Hematopoietic multipotent progenitor cell (in vitro differentiated cells): ENCODE measurements around the gene NEUROD2. TPM values are rescaled to one million over a fixed set of nuclear protein-coding genes. Genes with fewer than 3 reads are reported as not detected.

Source experiments
- DNase-seq, 3 donors: peaks; one replicate each; pipeline ENCODE4 v3.0.0-alpha.2; 2011 to 2015; ENCODE audit warnings: low read depth in 2 of 3, low spot score in 2 of 3
- total RNA-seq: library from RNA; depleted of rRNA; stranded (reverse); fragments of >200 nt; gene quantifications from one replicate; pipeline ENCODE4 v1.2.3, GENCODE V29; 2012

The NEUROD2 gene
- total RNA-seq, result not detected

DNA sequence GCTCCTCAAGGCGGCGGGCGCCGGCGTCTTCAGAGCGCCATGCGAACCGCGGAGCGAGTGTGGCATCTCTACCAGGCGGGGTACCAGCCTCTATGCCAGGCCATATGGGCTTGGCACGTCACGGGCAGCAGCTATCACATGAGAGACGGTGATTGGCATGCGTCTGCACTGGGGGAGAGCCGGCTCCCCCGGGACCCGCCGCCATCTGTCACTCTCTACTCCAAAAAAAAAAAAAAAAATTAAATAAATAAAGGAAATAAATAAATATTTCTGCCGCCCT is at the start of gene NEUROD2:
TSS of gene NEUROD2 (minus strand) at position 70 of the 280 bp plus-strand sequence. CDS start 1,321 bp downstream, outside the sequence.
- DNase-seq, result no peak

DNA sequence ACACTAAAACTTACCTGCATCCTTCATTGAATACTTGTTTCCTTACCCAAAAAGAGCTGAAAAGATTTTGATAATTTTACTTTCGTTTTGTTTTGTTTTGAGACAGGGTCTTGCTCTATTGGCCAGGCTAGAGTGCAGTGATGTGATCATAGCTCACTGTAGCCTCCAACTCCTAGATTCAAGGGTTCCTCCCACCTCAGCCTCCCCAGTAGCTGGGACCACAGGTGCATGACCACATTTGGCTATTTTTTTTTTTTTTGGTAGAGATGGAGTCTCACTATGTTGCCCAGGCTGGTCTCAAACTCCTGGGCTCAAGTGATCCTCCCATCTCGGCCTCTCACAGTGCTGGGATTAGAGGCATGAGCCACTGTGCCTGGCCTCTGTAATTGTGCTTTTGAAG is 47.4 kb upstream of the NEUROD2 start:
- DNase-seq, result no peak

DNA sequence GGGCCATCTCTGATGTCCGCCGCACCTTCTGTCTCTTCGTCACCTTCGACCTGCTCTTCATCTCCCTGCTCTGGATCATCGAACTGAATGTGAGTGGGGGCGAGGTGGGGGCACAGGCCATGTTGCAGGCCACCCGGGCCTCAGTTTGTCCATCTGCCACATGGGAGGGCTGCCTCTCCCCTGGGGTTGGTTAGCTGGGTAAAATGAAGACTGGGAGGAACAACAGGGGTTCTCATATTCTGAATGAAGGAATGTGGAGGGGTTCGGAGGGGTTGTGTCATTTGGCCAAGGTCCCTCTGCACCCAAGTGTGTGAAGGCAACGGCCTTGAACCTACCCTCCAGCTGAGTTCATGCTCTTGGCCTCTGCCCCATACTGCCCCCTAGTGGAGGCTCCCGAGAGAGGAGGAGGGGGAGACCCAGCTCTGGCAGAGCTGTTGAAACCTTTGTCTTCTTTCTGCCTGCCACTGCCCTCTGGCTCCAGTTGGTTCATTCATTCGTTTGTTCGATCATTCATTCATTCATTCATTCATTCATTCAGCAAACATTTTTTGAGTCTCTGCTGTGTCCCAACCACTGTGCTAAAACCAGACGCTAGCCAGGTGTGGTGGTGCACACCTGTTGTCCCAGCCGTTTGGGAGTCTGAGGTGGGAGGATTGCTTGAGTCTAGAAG is 46.1 kb upstream of the NEUROD2 start:
- DNase-seq, result peak; percentile 63 to 84 (median 63)

DNA sequence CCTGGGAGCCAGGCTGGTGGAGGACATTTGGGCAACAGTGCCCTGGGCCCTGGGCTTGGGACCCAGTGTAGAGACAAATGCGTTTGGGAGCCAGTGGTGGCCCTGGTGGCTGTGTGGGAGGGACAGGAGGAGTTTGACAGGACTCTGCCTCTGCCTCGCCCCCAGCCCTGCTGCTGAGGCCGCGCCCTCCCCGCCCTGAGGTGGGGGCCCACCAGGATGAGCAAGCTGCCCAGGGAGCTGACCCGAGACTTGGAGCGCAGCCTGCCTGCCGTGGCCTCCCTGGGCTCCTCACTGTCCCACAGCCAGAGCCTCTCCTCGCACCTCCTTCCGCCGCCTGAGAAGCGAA is 45.6 kb upstream of the NEUROD2 start:
- DNase-seq, result no peak

DNA sequence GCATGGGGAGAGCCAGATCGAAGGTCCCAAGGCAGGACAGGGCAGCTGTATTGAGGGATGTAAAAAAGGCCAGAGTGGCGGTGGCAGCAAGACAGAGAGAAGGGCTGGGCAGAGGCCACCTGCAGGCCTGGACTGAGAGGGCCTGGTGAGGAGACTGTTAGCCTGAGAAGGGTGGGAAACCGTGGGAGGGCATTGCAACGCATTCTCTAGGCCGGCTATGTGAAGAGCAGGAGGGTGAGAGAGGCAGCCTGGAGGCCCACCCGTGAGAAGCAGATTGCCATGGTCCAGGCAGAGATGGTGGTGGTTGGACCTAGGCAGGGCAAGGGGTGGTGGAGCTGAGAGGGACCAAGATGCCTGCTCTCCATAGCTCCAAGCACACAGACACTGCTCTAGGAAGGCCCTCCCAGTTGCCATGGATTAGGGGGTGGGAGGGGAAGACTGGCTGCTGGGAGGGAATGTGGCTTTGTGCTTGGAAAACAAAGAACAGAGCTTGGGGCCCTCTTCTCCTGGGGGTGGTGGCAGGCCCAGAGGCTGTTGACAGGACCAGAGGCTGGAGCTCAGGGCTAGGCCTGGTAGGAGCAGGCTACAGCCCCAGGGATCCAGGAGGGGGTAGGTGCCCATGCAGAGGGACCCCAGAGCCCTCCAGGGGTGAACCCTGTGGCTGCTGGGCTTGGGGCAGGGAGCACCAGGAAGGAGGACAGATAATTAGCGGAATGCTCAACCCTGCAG is 45.0 kb upstream of the NEUROD2 start:
- no peak for DNase-seq

DNA sequence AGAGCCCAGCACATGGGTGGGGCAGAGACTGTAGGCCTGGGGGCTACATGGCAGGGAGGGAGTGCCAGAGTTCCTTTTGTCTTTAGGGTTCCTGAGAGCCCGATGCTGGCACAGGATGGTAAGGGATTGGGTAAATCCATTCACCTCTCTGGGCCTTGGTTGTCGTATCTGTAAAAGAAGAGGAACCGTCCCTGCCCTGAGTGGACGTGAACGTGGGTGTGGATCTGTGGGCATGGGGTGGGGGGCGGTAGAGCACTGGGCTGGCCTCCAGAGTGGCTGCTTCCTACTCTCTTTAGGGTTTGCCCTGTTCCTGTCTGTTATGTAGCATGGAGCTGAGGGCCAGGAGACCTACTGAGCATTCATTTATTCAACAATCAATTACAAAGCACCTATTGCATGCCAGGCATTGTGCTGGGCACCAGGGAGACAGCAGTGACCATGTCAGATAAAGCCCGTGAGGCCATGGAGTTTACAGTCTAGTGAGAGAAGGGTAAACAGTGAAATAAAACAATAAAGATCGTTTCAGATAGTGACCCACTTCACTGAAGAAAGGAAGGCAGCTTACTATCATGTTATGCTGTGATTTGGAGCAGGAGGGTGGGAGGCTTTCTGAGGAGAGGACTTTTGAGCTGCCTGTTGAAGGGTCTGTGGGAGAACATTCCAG is 44.3 kb upstream of the NEUROD2 start:
- no peak for DNase-seq

DNA sequence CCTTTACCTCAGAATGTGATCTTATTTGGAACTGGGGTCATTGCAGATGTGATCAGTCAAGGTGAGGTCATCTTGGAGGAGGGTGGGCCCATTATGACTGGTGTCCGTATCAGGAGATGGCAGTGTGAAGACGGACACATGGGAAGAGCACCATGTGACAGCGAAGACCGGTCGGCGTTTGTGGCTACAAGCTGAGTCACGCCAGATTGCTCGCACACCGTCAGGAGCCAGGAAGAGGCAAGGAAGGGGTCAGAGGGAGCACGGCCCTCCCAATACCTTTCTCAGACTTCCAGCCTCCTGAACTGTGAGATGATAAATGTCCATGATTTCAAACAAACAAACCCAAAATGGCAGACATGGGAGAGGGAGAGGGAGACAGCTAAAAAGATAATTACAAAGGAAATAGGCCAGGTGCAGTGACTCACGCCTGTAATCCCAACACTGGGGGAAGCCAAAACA is 42.4 kb upstream of the NEUROD2 start:
- DNase-seq, result no peak

DNA sequence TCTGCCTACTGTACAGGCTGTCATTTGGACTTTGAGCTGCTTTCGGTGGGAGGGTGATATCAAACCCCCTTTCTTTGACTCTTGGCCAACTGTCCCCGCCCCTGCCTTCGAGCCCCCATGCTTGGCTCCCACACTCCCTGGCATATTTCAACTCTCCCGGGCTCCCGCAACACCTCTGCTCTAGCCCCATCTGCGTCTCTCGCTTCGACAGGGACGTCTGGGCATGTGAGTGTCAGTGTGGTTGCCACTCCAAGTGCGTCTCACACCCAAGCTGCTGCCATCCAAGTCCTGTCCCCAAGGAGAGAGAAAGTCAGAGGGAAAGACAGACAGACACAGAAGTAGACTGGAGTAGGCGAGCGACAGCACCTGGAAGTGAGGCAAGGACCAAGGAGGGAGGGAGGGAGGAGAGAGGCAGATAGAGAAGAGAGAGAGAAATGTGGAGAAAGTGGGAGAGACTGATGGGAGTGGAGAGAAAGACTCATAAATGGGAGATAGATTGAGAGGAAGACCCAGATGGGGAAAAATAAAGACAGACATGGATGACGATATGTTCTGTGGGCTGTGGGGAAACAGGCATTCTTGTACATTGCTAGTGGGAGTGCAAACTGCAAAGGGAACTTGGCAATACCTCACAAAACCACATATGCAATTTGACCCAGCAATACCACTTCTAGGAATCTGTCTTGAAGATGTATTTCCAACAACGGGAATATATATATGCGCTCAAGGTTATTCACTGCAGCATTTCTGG is 41.1 kb upstream of the NEUROD2 start:
- DNase-seq, result no peak

DNA sequence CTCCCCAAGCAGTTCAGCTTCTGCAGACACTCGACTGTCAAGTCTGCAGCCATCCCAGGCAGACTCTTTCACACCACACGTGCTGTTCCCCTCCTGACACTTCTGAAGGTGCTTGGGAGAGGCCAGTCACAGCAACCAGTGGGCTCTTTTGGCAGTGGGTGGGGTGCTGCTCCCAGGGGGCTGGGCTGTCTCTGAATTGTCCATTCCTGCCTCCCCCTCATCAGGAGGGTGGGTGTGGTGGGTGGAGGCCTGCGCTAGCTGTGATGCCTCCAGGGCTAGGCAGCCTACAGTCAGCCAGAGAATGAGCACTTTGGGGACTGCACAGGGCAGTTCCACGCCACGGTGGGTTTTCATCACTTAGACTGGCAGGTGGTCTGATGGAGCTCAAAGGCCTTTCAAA is 39.5 kb upstream of the NEUROD2 start:
- DNase-seq, result no peak

DNA sequence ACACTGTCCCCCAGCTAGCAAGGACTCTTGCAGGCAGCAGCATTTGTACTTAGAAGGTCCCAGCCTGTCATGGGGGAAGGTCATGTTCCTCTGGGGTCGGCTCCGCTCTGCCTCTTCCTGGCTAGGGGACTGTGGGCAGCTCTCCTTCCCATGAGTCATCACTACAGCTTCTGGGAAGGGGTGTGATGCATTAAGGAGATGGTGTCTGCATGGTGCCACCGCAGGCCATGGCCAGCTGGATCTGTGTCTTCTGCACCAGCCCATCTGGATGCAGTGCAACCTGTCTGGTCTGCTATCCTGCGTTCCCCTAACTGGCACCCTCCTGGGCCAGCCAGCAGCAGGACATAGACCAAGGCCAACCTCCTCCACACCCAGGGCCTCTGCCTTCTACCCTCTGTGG is 35.6 kb upstream of the NEUROD2 start:
- DNase-seq, result peak in 1 of 3 donors; percentile 28

DNA sequence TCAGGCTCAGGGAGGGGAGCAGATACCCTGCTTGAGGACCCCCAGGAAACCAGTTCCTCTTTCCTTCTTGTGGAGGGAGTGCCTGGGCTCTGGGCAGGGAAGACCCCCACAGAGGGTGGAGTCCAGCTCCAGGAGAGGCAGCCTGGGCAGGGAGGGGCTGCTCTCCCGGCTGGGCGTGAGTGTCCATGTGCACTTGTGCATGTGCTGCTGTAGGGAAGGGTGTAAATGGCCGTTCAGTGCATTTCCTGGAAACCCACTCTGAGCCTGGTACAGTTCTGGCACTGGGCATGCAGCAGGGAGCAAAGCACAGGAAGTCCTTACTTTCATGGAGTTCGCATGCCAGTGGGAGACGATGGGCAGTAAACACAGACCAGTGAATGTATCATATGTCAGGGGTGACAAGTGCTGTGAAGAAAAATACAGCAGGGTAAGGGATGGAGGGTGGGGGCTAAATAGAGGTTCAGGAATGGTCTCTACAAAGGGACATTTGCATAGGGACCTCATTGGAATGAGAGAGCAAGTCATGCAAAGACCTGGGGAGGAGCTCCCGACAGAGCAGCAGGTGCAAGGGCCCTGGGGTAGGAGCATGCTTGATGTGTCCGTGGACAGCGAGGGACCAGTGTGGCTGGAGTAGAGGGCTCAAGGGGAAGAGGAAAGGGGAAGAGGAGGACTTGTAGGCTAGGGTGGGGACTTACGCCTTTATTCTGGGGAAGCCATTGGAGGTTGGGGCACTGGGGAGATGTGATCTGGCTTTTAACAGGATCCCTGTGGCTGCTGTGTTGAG is 34.8 kb upstream of the NEUROD2 start:
- no peak for DNase-seq

DNA sequence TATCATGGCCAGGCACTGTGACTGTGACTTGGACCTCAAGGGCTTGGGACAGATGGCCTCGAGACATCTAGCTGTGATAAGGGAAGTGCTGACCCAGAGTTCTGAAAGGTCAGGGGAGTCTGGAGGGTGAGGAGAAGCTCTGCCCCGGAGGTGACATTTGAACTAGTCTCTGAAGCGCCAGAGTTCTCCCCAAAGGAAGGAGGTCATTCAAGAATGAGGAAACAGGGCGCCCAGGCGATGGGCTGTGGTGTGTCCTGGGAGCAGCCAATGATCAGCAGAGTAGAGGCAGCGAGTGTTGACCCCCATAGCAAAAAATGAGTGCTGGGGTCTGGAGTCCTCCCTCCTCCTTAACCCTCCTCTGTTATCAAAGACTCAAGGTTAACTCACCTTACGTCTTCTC is 34.2 kb upstream of the NEUROD2 start:
- DNase-seq, result no peak

DNA sequence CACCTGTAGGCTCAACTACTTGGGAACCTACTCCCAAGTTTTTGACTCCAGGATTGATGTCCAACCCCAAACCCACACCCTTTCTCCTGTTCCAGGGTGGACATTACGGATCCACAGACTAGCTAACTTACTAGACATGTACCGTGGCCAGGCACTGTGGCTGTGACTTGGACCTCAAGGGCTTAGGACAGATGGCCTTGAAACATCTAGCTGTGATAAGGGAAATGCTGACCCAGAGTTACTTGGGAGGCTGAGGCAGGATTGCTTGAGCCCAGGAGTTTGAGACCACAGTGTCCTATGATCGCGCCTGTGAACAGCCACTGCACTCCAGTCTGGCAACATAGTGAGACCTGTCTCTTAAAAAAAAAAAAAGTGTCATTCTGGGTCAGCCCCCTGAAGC is 33.4 kb upstream of the NEUROD2 start:
- no peak for DNase-seq

DNA sequence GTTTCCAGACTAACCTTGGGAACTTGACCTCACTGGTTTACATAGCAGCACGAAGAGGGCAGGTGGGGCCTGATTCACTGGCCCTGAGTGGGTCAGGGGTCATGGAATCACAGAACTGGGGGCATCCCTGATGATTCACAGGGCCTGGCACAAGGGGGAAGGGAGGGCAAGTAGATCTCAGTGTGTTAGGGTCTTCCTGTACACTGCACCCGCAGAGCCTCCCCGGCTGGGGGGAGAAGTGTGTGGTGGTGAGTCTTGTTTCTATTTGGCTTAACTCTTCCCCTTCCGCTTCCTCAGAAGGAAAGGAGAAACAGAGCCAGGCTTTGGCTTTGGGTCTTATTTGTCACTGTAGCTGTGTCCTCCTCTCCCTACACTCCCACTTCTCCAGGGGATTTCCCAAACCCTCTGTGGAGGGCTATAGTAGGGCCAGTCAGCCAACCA is 32.9 kb upstream of the NEUROD2 start:
- peak in 2 of 3 donors; percentile 42 to 54 for DNase-seq

DNA sequence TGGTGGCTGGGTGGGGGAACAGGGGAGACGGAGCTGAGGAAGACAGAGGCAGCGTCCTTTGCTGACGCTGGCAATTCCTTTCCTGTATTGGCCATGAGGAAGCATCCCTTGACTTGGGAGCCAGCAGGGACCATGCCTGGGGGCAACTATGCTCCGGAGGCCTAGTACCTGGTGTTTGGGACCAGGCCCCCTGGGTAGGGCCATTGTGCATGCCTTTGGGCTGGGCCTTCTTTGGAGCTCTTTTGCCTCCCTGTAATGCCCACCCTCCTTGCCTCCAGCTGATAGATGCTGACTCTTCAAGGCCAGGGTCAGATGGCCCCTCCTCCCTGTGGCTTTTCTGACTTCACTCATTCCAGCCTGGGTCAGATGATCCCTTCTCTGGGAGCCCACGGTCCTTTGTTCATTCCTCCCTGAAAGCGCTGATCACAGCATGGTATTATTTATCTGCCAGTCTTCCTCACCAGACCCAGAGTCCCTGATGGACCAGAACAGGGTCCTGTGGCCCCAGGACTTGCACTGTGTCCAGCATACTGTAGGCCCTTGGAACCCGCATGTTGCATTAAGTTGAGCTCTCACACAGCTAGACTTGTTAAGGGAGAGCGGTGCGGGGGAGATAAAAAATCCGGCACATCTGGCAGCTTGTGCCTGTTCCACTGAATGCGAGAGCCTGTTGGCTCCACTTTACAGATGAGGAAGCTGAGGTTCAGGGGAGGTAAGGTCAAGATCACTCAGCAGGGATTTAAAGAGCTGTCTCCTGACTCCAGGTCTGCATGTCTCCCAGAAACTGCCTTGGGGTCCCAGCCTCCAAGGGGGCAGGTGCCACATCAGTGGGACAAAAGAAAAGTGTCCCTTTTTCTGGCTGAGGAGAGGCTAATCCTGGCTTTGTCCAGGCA is 32.1 kb upstream of the NEUROD2 start:
- DNase-seq, result no peak

DNA sequence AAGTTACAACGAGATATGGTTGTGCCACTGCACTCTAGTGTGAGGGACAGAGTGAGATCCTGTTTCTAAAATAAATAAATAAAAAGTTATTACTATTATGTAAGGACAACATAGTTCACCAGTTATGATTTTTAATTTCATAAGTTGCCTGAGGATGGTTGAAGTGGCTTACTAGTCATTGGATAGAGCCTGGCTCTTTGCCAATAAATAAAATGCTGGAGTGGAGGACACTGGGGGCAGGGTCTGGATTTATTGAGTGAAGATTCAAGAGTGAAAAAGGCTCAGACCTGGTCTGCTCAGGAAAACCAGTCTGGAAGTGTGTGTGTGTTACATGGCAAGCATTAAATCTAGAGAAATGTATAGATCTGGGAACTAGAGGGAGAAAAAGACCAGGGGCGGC is 31.3 kb upstream of the NEUROD2 start:
- DNase-seq, result no peak

DNA sequence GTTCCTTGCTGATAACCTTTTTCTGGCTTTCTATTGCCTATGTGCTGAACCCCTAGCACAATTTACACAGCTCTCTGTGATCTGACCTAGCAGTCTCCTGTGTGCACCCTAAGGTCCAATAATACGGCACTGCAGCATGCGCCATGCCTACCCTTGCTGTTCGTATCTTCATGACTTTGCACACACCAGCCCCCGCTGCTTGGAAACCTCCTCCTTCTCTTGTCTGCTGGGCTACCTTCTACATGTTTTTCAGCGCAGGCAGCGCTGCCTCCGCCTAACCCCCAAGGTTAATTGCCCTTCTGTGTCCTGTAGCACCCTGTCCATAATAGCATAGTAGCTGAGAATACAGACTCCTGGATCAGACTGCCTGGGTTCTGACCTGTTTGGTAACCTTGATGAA is 30.6 kb upstream of the NEUROD2 start:
- no peak for DNase-seq

DNA sequence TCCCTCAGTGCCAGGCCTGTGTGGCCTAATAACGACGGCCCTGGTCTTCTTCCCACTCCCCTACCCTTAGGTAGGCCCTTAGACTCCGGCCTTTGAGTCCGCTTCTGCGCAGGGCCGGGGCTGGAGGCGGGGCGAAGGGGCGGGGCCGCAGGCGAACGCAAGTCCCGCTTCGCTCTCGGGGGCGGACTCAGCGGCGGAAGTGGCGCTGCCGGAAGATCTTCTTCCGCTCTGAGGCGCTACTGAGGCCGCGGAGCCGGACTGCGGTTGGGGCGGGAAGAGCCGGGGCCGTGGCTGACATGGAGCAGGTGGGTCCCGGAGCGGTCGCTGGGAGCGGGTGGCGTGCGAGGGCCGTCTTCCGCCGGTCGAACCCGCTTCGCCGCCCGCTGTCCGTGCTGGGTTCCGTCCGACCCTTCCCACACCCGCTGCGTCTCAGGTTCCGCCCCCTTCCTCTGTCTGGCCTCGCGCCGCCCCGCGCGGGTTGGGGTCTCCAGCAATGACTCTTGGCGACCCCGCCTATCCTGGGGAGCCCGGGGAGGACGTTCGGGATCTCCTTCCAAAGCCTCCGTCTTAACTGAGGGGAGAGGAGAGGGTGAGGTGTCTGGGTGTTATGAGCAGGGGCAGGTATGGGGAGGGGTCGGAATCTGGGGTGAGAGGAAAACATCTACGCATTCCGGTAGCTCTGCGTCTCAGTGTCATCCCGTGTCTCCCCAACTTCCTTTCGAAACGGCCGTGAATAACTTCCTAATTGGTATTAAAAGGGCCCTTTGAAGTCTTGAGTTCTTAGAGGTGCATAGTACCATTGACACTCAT is 29.4 kb upstream of the NEUROD2 start, which contains the start of gene STARD3:
TSS of gene STARD3 (plus strand) at position 218 of the 810 bp plus-strand sequence. CDS start 16,388 bp downstream, outside the sequence.
- peak; percentile 78 to 89 (median 87) for DNase-seq

DNA sequence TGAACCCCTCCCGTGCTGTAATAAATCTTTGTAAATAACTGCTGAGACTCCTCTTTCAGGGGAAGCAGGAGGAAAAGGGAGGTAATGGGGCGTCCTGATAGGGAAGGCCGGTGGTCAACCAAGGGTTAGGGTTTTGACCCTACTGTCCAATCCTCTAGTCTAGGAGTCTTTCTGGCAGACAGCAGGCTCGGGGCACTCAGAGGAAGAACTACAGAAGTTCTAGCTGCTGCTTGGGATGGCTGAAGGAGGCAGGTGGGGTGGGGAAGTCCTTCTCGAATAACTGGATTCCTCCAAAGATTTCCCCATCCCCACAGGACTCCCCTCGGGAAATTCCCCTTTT is 28.8 kb upstream of the NEUROD2 start:
- no peak for DNase-seq
